OCI-LY1 (cell line): Measurements from ENCODE around the gene SMIM41.

Experiments
- H2AFZ ChIP-seq: fragments of 200-600 bp; sonication (generic), shearing (Covaris generic); 2 replicates; pipeline ENCODE4 v1.6.0; 2014; ENCODE audit warnings: antibody characterized with exemption, mild to moderate bottlenecking, low read length
- H3F3A ChIP-seq: fragments of 200-600 bp; sonication (generic), shearing (Covaris generic); 2 replicates; pipeline ENCODE4 v1.6.0; 2014; ENCODE audit warnings: mild to moderate bottlenecking, antibody characterized with exemption, low read length, moderate library complexity; ENCODE audit not compliant: insufficient read depth
- H3K27ac ChIP-seq: fragments of 200-600 bp; sonication (generic); 2 replicates; pipeline ENCODE4 v1.5.1; 2014; ENCODE audit warnings: low read length, mixed run types, mild to moderate bottlenecking, low read depth; ENCODE audit not compliant: poor library complexity, severe bottlenecking
- H3K27me3 ChIP-seq: fragments of 200-600 bp; sonication (generic); 2 replicates; pipeline ENCODE4 v1.6.0; 2014; ENCODE audit warnings: antibody characterized with exemption, mild to moderate bottlenecking, low read length, moderate library complexity; ENCODE audit not compliant: insufficient read depth
- H3K36me3 ChIP-seq: fragments of 200-600 bp; sonication (generic); 2 replicates; pipeline ENCODE4 v1.6.1; 2014; ENCODE audit warnings: mild to moderate bottlenecking, antibody characterized with exemption, low read length, moderate library complexity, mixed read lengths; ENCODE audit not compliant: insufficient read depth
- H3K4me1 ChIP-seq: fragments of 200-600 bp; sonication (generic); 2 replicates; pipeline ENCODE4 v1.5.1; 2014; ENCODE audit warnings: mild to moderate bottlenecking, low read length, moderate library complexity; ENCODE audit not compliant: insufficient read depth, severe bottlenecking
- H3K4me2 ChIP-seq: fragments of 200-600 bp; sonication (generic), shearing (Covaris generic); 2 replicates; pipeline ENCODE4 v1.6.1; 2014; ENCODE audit warnings: low read length
- H3K4me3 ChIP-seq: fragments of 200-600 bp; sonication (generic); 2 replicates; pipeline ENCODE4 v1.5.1; 2014; ENCODE audit warnings: low read length, low read depth, mild to moderate bottlenecking, mixed read lengths; ENCODE audit not compliant: poor library complexity, severe bottlenecking
- H3K79me2 ChIP-seq: fragments of 200-600 bp; shearing (Covaris generic); 2 replicates; pipeline ENCODE4 v1.6.1; 2016; ENCODE audit warnings: mixed run types, low read length, mixed read lengths; ENCODE audit not compliant: insufficient read depth
- H3K9ac ChIP-seq: fragments of 200-600 bp; sonication (generic), shearing (Covaris generic); 2 replicates; pipeline ENCODE4 v1.6.1; 2014; ENCODE audit warnings: mild to moderate bottlenecking, low read length, mixed read lengths
- H3K9me2 ChIP-seq: fragments of 200-600 bp; sonication (generic), shearing (Covaris generic); 2 replicates; pipeline ENCODE4 v1.6.1; 2014; ENCODE audit warnings: low read depth, mild to moderate bottlenecking, low read length, mixed read lengths
- H3K9me3 ChIP-seq: fragments of 200-600 bp; shearing (Covaris generic); 2 replicates; pipeline ENCODE4 v1.6.1; 2014; ENCODE audit warnings: low read length, mixed read lengths
- H4K20me1 ChIP-seq: fragments of 200-600 bp; sonication (generic), shearing (Covaris generic); 2 replicates; pipeline ENCODE4 v1.6.0; 2016; ENCODE audit warnings: mild to moderate bottlenecking, low read length; ENCODE audit not compliant: insufficient read depth
- EZH2 ChIP-seq: fragments of 200-600 bp; sonication (generic), shearing (Covaris generic); IDR thresholded peaks from 2 replicates; pipeline ENCODE4 v1.8.0; 2017; ENCODE audit warnings: borderline replicate concordance, mixed run types, mild to moderate bottlenecking, antibody characterized with exemption, low read length, moderate library complexity, mixed read lengths
- TF ChIP-seq, protein P1 (sequence below): fragments of 200-600 bp; sonication (generic), shearing (Covaris generic); IDR thresholded peaks from 2 replicates; pipeline ENCODE4 v1.5.1; 2017; ENCODE audit warnings: mild to moderate bottlenecking, antibody characterized with exemption, low read length, moderate library complexity, mixed read lengths

SMIM41 gene

GRCh38 chr12:52090291-52090690 is 10.8 kb downstream of the SMIM41 start:
- Histone ChIP-seq H3K79me2 (no peaks in the 10 kb centered on the region), H3K9me2 (no peaks in the 10 kb centered on the region), H3K36me3 (no peaks in the 10 kb centered on the region), H3F3A (no peaks in the 10 kb centered on the region), H3K27ac (peak overlapping the region; percentile 88), H3K4me1 (peaks cover 45% of the 10 kb centered on the region), H3K9me3 (no peaks in the 10 kb centered on the region), H3K27me3 (no peaks in the 10 kb centered on the region), H3K9ac (no peak overlapping the region), H2AFZ (no peak overlapping the region), H4K20me1 (no peaks in the 10 kb centered on the region), H3K4me3 (no peak overlapping the region), H3K4me2 (no peak overlapping the region)
- TF ChIP-seq EZH2 = no peak
- TF ChIP-seq, protein P1, sequence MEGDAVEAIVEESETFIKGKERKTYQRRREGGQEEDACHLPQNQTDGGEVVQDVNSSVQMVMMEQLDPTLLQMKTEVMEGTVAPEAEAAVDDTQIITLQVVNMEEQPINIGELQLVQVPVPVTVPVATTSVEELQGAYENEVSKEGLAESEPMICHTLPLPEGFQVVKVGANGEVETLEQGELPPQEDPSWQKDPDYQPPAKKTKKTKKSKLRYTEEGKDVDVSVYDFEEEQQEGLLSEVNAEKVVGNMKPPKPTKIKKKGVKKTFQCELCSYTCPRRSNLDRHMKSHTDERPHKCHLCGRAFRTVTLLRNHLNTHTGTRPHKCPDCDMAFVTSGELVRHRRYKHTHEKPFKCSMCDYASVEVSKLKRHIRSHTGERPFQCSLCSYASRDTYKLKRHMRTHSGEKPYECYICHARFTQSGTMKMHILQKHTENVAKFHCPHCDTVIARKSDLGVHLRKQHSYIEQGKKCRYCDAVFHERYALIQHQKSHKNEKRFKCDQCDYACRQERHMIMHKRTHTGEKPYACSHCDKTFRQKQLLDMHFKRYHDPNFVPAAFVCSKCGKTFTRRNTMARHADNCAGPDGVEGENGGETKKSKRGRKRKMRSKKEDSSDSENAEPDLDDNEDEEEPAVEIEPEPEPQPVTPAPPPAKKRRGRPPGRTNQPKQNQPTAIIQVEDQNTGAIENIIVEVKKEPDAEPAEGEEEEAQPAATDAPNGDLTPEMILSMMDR = no peak

- Histone ChIP-seq H3K9me3 (no peaks in the 10 kb centered on the region), H3K27ac (peak overlapping the region; percentile 52), H3K9me2 (no peaks in the 10 kb centered on the region), H3K79me2 (no peaks in the 10 kb centered on the region), H3K4me2 (no peak overlapping the region), H3K9ac (no peak overlapping the region), H2AFZ (no peak overlapping the region), H4K20me1 (no peaks in the 10 kb centered on the region), H3F3A (no peaks in the 10 kb centered on the region), H3K36me3 (0 out of 2 replicates have a peak, but pooled peaks cover 3% of the 10 kb centered on the region), H3K4me3 (no peak overlapping the region), H3K27me3 (no peaks in the 10 kb centered on the region), H3K4me1 (peaks cover 45% of the 10 kb centered on the region)
- TF ChIP-seq, protein P1 = no peak
- TF ChIP-seq EZH2 = no peak
Observed at GRCh38 chr12:52091061-52091460, 11.6 kb downstream of the SMIM41 start.

GRCh38 chr12:52091869-52092268 is 12.4 kb downstream of the SMIM41 start:
- no peaks in the 10 kb centered on the region for H3K27me3 ChIP-seq
- no peak overlapping the region for H2AFZ ChIP-seq
- no peaks in the 10 kb centered on the region for H3K79me2 ChIP-seq
- H3K36me3 ChIP-seq = 0 out of 2 replicates have a peak, but pooled peaks cover 3% of the 10 kb centered on the region
- H3K9me2 ChIP-seq = no peaks in the 10 kb centered on the region
- H3K4me1 ChIP-seq = peaks cover 38% of the 10 kb centered on the region
- H3K9ac ChIP-seq = no peak overlapping the region
- peak overlapping the region; percentile 13 for H3K27ac ChIP-seq
- no peaks in the 10 kb centered on the region for H3F3A ChIP-seq
- TF ChIP-seq, protein P1 = no peak
- no peak for TF ChIP-seq EZH2
- no peak overlapping the region for H3K4me2 ChIP-seq
- no peaks in the 10 kb centered on the region for H4K20me1 ChIP-seq
- H3K9me3 ChIP-seq = no peaks in the 10 kb centered on the region
- no peak overlapping the region for H3K4me3 ChIP-seq
